ENCODE measurements around the gene KRT3.

DNA sequence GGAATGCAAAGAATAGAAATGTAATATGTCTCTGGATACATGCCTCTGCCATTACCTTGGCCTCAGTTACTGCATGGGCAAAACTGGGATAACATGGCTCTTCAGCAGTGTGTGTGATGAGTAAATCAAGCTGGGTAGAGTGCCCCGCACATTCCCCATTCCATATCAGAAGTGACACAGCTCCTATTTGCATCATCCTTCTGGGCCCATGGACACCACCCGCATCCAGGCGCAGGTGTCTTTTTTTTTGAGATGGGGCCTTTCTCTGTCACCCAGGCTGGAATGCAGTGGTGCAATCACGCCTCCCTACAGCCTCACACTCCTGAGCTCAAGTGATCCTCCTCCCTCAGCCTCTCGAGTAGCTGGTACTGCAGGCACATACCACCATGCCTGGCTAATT is 50.4 kb downstream of the KRT3 start:
- no peak for TF ChIP-seq POLR2A (IDR thresholded peaks at IDR 0.05; ENCODE audit: low read length)
- TF ChIP-seq GATA1 (IDR thresholded peaks at IDR 0.05; ENCODE audit: low read depth, low read length) = no peak

Measured in erythroblast (primary cell).